WERI-Rb-1 (cell line): Measurements from ENCODE around the gene ZNF365.

Experiments
- DNase-seq: peaks from one replicate; pipeline ENCODE4 v3.0.0-alpha.2; 2020
- H3K27ac ChIP-seq: fragments of 250-450 bp; sonication (Bioruptor Pico); 2 replicates; pipeline ENCODE4 v1.5.1; 2020; ENCODE audit warnings: mild to moderate bottlenecking, moderate library complexity
- H3K27me3 ChIP-seq: fragments of 250-450 bp; sonication (Bioruptor Pico); 2 replicates; pipeline ENCODE4 v1.5.1; 2021; ENCODE audit warnings: mild to moderate bottlenecking, low read depth, moderate library complexity; ENCODE audit not compliant: insufficient read depth, severe bottlenecking
- H3K36me3 ChIP-seq: fragments of 250-450 bp; sonication (Bioruptor Pico); 2 replicates; pipeline ENCODE4 v1.5.1; 2020; ENCODE audit warnings: mild to moderate bottlenecking, moderate library complexity
- H3K4me3 ChIP-seq: 2 replicates; pipeline ENCODE4 v1.5.1; 2011; ENCODE audit warnings: low read depth, mild to moderate bottlenecking, control low read depth, low read length
- H3K9me3 ChIP-seq: fragments of 250-450 bp; sonication (Bioruptor Pico); 2 replicates; pipeline ENCODE4 v1.5.1; 2021; ENCODE audit warnings: mild to moderate bottlenecking, moderate library complexity; ENCODE audit not compliant: severe bottlenecking
- TF ChIP-seq, protein P1 (sequence below): IDR thresholded peaks from 2 replicates; pipeline ENCODE4 v1.5.1; 2011; ENCODE audit warnings: low read depth, mild to moderate bottlenecking, control low read depth, inconsistent platforms, low read length

The ZNF365 gene

DNA sequence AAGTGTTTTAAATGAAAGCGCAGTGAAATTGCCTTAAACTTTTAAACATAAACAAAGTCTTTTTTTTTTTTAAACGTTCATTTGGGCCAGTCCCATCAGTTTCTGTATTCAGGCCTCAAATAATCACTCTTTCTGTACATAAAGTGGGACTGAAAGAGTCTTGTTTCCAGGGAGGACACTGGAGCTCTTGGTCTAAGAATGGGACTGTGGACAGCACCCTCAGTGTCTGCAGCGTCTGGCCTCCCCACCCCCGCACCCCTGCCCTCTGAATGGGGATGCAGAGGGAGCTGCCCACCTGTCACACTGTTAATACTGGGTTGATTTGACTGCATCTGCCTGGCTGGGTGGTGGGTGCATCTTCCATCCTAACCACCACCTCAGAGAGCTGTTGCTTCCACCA lies 5.2 kb downstream of the ZNF365 start:
- DNase-seq, result no peak
- Histone ChIP-seq H3K27ac (no peak overlapping the region), H3K36me3 (no peaks in the 10 kb centered on the region), H3K9me3 (no peaks in the 10 kb centered on the region), H3K27me3 (peaks cover 32% of the 10 kb centered on the region), H3K4me3 (no peak overlapping the region)
- TF ChIP-seq, protein P1, sequence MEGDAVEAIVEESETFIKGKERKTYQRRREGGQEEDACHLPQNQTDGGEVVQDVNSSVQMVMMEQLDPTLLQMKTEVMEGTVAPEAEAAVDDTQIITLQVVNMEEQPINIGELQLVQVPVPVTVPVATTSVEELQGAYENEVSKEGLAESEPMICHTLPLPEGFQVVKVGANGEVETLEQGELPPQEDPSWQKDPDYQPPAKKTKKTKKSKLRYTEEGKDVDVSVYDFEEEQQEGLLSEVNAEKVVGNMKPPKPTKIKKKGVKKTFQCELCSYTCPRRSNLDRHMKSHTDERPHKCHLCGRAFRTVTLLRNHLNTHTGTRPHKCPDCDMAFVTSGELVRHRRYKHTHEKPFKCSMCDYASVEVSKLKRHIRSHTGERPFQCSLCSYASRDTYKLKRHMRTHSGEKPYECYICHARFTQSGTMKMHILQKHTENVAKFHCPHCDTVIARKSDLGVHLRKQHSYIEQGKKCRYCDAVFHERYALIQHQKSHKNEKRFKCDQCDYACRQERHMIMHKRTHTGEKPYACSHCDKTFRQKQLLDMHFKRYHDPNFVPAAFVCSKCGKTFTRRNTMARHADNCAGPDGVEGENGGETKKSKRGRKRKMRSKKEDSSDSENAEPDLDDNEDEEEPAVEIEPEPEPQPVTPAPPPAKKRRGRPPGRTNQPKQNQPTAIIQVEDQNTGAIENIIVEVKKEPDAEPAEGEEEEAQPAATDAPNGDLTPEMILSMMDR, result no peak

DNA sequence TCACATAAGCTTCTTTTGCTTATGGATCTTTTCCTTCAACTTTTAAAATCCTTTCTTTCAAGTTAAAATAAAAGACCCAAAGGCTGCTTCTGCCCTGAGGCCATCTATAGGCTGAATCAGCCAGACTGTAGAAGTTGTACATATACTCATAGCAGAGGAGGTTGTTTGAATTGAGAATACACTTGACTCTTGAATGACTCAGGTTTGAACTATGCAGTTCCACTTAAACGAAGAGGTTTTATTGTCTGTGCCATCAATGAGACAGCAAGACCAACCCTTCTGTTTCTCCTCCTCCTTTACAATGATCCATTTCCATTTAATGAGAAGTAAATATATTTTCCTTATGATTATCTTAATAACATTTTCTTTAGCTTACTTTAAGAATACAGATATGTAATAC lies 5.8 kb downstream of the ZNF365 start:
- no peak overlapping the region for H3K4me3 ChIP-seq
- peaks cover 26% of the 10 kb centered on the region for H3K27me3 ChIP-seq
- no peaks in the 10 kb centered on the region for H3K9me3 ChIP-seq
- no peaks in the 10 kb centered on the region for H3K36me3 ChIP-seq
- H3K27ac ChIP-seq, result no peak overlapping the region
- no peak for DNase-seq
- TF ChIP-seq, protein P1, result no peak

DNA sequence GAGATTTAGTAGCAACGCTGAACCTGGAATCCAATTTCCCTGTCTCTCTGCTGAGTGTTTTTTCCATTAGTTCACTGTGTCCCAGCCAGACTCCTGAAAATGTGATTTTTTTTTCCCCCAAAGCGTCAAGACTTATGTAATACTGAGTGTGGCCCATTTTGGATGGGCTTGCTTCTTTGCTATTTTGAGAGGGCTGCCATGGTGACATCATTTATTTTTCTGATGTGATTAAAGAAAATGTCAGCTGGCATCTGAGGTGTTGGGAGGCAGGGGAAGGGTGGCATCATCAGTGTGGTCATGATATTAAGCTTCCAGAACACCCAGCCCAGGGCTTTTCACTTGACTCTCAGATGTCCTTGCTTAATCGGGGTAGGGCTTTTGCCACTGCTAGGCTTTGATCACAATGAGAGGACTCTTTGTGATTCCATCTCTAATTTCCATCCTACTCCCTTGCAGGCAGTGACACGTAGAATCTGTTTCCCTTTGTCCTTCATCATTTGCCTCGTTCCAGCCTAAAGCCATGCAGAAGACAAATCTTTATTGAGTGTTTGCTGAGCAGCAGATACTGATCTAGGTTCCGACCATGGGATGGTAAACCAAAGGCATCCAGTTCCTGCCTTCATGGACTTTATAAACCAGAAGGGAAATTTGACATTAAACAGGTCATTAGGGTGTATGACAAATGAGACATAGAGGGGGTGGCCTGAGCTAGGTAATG lies 7.4 kb downstream of the ZNF365 start:
- H3K9me3 ChIP-seq, result no peaks in the 10 kb centered on the region
- H3K36me3 ChIP-seq, result no peaks in the 10 kb centered on the region
- TF ChIP-seq, protein P1, result no peak
- peaks cover 16% of the 10 kb centered on the region for H3K27me3 ChIP-seq
- DNase-seq, result no peak
- H3K27ac ChIP-seq, result no peak overlapping the region
- no peak overlapping the region for H3K4me3 ChIP-seq

DNA sequence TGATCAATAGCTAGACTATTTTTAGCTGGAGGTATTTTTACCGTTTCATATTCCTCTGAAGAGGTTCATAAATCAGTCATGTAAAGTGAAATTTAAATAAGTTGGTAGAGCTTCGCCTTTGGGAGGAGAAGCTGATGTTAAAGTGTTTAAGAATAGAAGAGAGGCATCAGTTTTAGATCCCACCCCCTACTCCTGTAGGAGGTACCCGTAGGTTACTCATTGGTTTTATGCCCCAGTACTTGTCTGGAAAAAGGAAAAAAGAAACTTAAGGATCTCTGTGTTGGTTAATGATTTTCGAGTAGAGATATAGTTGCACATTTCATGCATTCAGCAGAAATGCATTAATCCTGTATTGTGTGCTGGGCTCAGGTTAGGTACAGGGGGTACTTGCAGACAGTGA lies 8.7 kb downstream of the ZNF365 start:
- no peak overlapping the region for H3K27ac ChIP-seq

DNA sequence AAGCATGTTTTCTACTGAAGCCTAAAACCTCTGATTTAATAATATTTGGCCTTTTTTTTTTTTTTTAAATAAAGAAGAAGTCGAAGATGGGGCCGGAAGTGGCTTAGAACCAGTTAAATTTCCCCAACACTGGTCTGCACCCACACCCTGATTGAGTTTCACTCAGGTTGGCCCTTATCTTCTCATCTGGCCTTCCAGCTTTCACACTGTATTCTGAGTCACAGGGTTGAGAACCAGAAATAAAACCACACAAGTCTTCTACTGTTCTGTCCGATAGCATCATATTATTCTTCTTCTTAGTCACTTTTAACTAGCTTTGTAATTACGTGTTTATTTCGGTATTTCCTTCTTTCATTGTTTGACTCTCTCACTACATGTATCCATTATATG lies 9.9 kb downstream of the ZNF365 start:
- Histone ChIP-seq H3K36me3 (no peaks in the 10 kb centered on the region), H3K4me3 (no peak overlapping the region), H3K27me3 (peaks cover 7% of the 10 kb centered on the region), H3K27ac (no peak overlapping the region), H3K9me3 (no peaks in the 10 kb centered on the region)
- DNase-seq, result no peak
- TF ChIP-seq, protein P1, result no peak

More for the DNA sequence above, 8.7 kb downstream of the ZNF365 start:
- H3K4me3 ChIP-seq, result no peak overlapping the region
- TF ChIP-seq, protein P1, result no peak
- no peaks in the 10 kb centered on the region for H3K9me3 ChIP-seq
- no peaks in the 10 kb centered on the region for H3K36me3 ChIP-seq
- H3K27me3 ChIP-seq, result peaks cover 11% of the 10 kb centered on the region
- DNase-seq, result no peak
